Fibroblast of lung (primary cell): ENCODE results near the gene ACER1.

Experiments used
- EZH2 ChIP-seq: IDR thresholded peaks from 2 replicates; pipeline ENCODE4 v1.5.1; 2012; ENCODE audit warnings: low read length, control low read depth, mild to moderate bottlenecking; ENCODE audit errors: missing control alignments
- TF ChIP-seq, protein P1 (sequence below), 2 donors: IDR thresholded peaks in 1 of 2; conservative IDR thresholded peaks in 1 of 2; 1 replicate in 1 of 2; 2 replicates in 1 of 2; pipeline ENCODE4 v1.5.1; 2011 to 2012; ENCODE audit warnings: low read length in 2 of 2, control low read depth in 1 of 2, inconsistent platforms in 1 of 2, low read depth in 1 of 2, mild to moderate bottlenecking in 1 of 2

GRCh38 chr19:6358003-6358402, 24.6 kb upstream of the ACER1 start:
- TF ChIP-seq, protein P1, sequence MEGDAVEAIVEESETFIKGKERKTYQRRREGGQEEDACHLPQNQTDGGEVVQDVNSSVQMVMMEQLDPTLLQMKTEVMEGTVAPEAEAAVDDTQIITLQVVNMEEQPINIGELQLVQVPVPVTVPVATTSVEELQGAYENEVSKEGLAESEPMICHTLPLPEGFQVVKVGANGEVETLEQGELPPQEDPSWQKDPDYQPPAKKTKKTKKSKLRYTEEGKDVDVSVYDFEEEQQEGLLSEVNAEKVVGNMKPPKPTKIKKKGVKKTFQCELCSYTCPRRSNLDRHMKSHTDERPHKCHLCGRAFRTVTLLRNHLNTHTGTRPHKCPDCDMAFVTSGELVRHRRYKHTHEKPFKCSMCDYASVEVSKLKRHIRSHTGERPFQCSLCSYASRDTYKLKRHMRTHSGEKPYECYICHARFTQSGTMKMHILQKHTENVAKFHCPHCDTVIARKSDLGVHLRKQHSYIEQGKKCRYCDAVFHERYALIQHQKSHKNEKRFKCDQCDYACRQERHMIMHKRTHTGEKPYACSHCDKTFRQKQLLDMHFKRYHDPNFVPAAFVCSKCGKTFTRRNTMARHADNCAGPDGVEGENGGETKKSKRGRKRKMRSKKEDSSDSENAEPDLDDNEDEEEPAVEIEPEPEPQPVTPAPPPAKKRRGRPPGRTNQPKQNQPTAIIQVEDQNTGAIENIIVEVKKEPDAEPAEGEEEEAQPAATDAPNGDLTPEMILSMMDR (conservative IDR thresholded peaks at IDR 0.05 in 1 of 2, IDR thresholded peaks at IDR 0.05 in 1 of 2; ENCODE audit: low read depth in 1 of 2, low read length in 2 of 2), result no peak
- no peak for TF ChIP-seq EZH2
